Measurements from ENCODE around the gene CFAP97D1.

Gene CFAP97D1

DNA sequence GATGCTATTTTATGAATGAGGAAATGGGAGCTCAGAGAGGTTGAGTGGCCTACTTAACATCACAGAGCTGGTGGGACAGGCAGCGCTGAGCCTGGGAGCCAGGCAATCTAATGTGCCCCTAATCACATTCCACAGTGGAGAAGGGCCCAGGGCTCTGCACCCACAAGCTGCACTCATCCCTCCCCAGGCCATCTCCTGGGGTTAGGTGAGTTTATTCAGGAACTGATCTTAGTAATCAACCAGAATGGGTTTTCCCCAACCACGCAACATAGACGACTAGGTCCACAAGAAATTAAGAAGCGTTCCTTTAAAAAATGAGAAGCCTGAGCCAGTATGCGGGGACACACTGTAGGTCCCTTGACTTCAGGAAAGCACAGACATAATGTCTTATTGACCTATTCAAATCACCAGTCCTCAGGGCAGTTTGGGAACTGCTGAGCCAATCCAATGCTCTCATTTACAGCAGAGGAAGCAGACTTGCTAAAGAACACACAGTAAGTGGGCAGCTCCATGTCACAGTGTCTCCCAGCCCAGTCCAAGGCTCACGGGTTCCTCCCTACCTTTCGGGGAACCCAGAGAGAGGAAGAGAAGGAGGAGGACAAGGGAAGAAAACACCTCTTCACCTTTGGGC is 50.4 kb downstream of the CFAP97D1 start:
- no peak for DNase-seq

DNA sequence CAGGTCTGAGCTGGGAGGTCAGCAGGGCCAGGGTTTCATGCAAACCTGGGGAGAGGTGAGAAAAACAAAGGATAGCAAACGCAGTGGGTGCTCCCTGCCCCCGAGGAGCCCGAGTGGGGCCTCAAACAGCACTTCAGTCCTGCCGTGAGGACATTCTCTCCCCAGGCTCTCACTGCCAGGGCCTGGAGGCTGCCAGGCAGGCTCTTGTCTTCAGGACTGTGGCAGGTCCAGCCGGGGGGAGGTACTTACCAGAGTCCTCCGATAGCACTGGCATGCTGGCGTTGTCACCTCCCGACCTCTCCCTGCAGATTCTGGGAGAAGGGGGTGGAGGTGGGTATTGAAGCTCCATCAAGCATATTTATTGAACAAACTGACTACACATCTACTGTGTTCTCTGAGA is 51.4 kb downstream of the CFAP97D1 start:
- no peak for DNase-seq

DNA sequence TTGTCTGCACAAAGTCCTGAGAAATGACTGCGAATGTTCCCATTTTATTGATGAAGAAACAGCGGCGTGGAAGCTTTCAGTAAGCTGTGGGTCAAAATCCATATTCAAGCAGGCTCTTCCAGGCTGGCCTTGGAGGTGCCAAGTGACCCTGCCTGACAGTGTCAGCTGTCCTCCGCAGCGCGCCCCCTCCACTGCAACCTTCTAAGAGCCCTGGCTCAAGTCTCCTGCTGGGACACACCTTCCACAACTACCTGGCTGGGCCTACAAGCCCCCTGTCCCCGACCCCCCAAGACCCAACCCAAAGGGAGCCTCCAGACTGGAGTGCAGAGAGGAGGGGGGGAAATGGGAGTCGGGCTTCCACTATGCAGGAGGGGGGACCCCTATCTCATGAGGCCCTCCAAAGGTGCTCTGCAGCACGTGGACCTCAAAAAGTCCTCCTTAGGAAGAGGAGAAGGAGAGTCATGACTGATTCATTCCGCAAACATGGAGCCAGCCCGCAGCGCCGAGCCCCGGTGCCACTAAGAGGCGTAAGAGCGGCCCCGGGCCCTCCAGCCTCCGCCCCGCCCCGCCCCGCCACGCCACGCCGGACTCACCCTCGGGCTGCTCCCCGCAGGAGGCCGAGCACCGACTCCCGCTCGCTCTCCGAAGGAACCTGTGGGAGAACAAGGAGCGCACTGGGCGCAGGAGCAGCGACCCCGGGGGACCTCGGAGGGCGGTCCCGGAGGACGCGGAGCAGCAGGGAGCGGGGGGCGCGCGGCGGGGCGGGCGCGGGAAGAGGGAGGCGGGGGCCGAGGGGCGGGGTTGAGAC is 52.1 kb downstream of the CFAP97D1 start:
- no peak for DNase-seq

DNA sequence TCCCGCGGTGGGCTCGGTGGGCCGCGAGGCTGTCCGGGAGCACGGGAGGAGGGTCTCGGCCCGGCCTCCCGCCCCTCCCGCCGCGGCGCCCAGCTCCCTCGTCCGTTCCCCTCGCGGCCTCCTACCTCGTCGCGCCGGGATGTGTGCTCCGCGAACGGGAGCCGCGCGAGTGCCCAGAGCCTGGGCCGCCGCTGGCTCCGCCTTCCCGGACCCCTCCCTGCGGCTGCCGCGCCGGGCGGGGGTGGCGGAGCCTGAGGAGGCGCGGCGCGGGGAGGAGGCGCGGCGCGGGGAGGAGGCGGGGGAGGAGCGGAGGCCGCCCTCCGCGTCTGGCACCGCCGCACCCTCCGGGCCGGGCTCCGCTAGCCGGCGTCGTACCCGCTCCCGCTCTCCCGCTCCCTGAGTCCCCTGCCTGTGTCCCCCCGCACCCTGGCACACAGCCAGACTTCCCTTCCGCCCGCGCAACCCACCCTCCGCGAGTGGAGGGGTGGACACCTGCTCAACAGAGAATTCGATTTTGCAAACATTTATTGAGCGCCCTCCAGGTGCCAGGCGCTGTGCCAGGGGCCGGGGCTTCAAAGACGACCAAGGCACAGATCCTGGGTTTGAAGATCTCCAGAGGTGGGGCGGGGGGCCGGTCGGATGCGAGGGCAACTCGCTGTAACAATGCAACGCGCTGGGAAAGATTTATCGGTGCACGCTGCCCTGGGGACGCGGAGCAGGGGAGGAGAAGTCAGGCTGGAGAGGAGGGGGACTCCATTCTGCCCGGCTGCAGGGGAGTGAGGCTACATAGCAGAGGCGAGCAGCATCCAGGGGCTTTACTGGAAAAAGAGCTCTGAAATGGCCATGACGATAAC is 53.0 kb downstream of the CFAP97D1 start, which contains the start of gene MPP3:
TSS of gene MPP3 (minus strand) at position 171 of the 854 bp plus-strand sequence. CDS start 1,240 bp downstream, outside the sequence.
- DNase-seq: no peak

DNA sequence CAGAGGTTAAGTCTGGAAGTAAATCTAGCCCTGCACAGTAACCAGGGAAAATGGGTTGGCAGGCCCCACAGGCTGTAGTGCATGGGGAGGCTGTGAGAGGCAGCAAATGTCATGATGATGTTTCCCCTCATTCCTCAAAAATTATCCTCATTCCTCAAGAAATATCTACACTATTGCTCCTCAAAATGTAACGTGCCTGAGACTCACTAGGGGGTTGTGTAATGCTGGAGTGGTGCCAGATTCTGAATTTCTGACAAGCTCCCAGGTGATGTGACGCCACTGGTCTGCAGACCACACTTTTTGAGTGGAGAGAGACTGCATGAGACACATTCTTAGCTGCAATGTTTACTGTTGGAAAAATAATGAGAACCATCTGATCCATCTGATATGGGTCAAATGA is 53.9 kb downstream of the CFAP97D1 start:
- DNase-seq: no peak
